HAP-1 (cell line): ENCODE measurements around the gene UPF3B.
"Not testable (repeated sequence)": the region's sequence is repeated elsewhere in the genome, so short reads cannot be mapped to it uniquely, and the experiment has no call there.

ENCODE experiments used
- DNase-seq, 2 experiments: peaks; one replicate each; pipeline ENCODE4 v3.0.0-alpha.2; 2016 to 2020; ENCODE audit warnings: low spot score in 2 of 2
- H3K27me3 ChIP-seq: fragments of 250-450 bp; sonication (Bioruptor Pico); 2 replicates; pipeline ENCODE4 v1.5.1; 2020; ENCODE audit warnings: low read depth, mild to moderate bottlenecking, moderate library complexity
- H3K36me3 ChIP-seq: fragments of 250-450 bp; sonication (Bioruptor Pico); replicated peaks from 2 replicates; pipeline ENCODE4 v1.5.1; 2020; ENCODE audit warnings: mild to moderate bottlenecking
- H3K4me1 ChIP-seq: fragments of 250-450 bp; sonication (Bioruptor Pico); 2 replicates; pipeline ENCODE4 v1.5.1; 2020; ENCODE audit warnings: mild to moderate bottlenecking
- H3K4me3 ChIP-seq: fragments of 250-450 bp; sonication (Bioruptor Pico); 2 replicates; pipeline ENCODE4 v1.5.1; 2020; ENCODE audit warnings: mild to moderate bottlenecking, moderate library complexity
- H3K9me3 ChIP-seq: fragments of 250-450 bp; sonication (Bioruptor Pico); 2 replicates; pipeline ENCODE4 v1.5.1; 2020; ENCODE audit warnings: mild to moderate bottlenecking, moderate library complexity
- in situ Hi-C: fragments of 300-500 bp; cut with MboI; formaldehyde crosslinking; loops from 3 replicates; pipeline ENCODE4 v1.14.3; 2020; ENCODE audit warnings: low sequenced_read_pairs, inconsistent platforms, mixed read lengths

Gene UPF3B

GRCh38 chrX:119852382-119853353 is at the start of gene UPF3B:
Gene UPF3B, minus strand, starts transcription at chrX:119852963. Its CDS starts 35 bp downstream, at chrX:119852928.
- no peaks in the 10 kb centered on the region for H3K9me3 ChIP-seq
- in situ Hi-C loops = no loop called here
- DNase-seq = peak; percentile 100

GRCh38 chrX:119900976-119901375 is 48.2 kb upstream of the UPF3B start:
- no peaks in the 10 kb centered on the region for H3K9me3 ChIP-seq
- no peaks in the 10 kb centered on the region for H3K27me3 ChIP-seq
- no peaks in the 10 kb centered on the region for H3K4me1 ChIP-seq
- in situ Hi-C loops = no loop called here
- no peak for DNase-seq
- H3K4me3 ChIP-seq = no peak overlapping the region
- H3K36me3 ChIP-seq = no peaks in the 10 kb centered on the region

More at GRCh38 chrX:119852382-119853353, at the start of gene UPF3B:
- Histone ChIP-seq H3K4me1 (0 out of 2 replicates have a peak, but pooled peaks cover 3% of the 10 kb centered on the region), H3K27me3 (no peaks in the 10 kb centered on the region), H3K4me3 (peak within 1 kb of the TSS; percentile 86), H3K36me3 (peaks cover 28% of the 10 kb centered on the region)

GRCh38 chrX:119899125-119899524 is 46.4 kb upstream of the UPF3B start:
- Histone ChIP-seq H3K4me3 (no peak overlapping the region), H3K9me3 (no peaks in the 10 kb centered on the region), H3K4me1 (peaks cover 5% of the 10 kb centered on the region), H3K27me3 (no peaks in the 10 kb centered on the region), H3K36me3 (no peaks in the 10 kb centered on the region)
- no peak for DNase-seq
- in situ Hi-C loops = no loop called here

- in situ Hi-C loops = no loop called here
- Histone ChIP-seq H3K27me3 (no peaks in the 10 kb centered on the region), H3K4me3 (no peak within 1 kb of the TSS), H3K4me1 (peaks cover 19% of the 10 kb centered on the region), H3K36me3 (no peaks in the 10 kb centered on the region), H3K9me3 (no peaks in the 10 kb centered on the region)
- peak; percentile 14 to 23 for DNase-seq
Measured at GRCh38 chrX:119895843-119896326, 43.1 kb upstream of the UPF3B start, which contains the start of gene AKAP14. Gene AKAP14, plus strand, starts transcription at chrX:119895893. Its CDS starts 7,331 bp downstream, at chrX:119903224.

- DNase-seq, H3K4me3 ChIP-seq, in situ Hi-C loops, H3K27me3 ChIP-seq, H3K9me3 ChIP-seq, H3K36me3 ChIP-seq: not testable (repeated sequence)
- peaks cover 22% of the 10 kb centered on the region for H3K4me1 ChIP-seq
Measured at GRCh38 chrX:119891961-119892692, 39.4 kb upstream of the UPF3B start.

- H3K36me3 ChIP-seq, DNase-seq, in situ Hi-C loops, H3K9me3 ChIP-seq, H3K27me3 ChIP-seq, H3K4me3 ChIP-seq: not testable (repeated sequence)
- H3K4me1 ChIP-seq = peaks cover 22% of the 10 kb centered on the region
Measured at GRCh38 chrX:119890626-119891025, 37.9 kb upstream of the UPF3B start.

- no peaks in the 10 kb centered on the region for H3K27me3 ChIP-seq
- peaks cover 10% of the 10 kb centered on the region for H3K4me1 ChIP-seq
- no peaks in the 10 kb centered on the region for H3K36me3 ChIP-seq
- H3K4me3 ChIP-seq = no peak overlapping the region
- no peaks in the 10 kb centered on the region for H3K9me3 ChIP-seq
- DNase-seq = peak; percentile 60 to 91
- in situ Hi-C loops = no loop called here
Measured at GRCh38 chrX:119887721-119888425, 35.1 kb upstream of the UPF3B start.

GRCh38 chrX:119885554-119886428 is 33.0 kb upstream of the UPF3B start:
- H3K4me3 ChIP-seq = no peak overlapping the region
- no peaks in the 10 kb centered on the region for H3K9me3 ChIP-seq
- H3K36me3 ChIP-seq = no peaks in the 10 kb centered on the region
- no peaks in the 10 kb centered on the region for H3K27me3 ChIP-seq
- peaks cover 3% of the 10 kb centered on the region; the same call in 1 of the 2 replicates for H3K4me1 ChIP-seq
- in situ Hi-C loops = no loop called here
- no peak for DNase-seq

- no peak overlapping the region for H3K4me3 ChIP-seq
- H3K36me3 ChIP-seq = peaks cover 22% of the 10 kb centered on the region
- peak; percentile 64 to 76 for DNase-seq
- no peaks in the 10 kb centered on the region for H3K27me3 ChIP-seq
- H3K9me3 ChIP-seq = no peaks in the 10 kb centered on the region
- in situ Hi-C loops = no loop called here
- no peaks in the 10 kb centered on the region for H3K4me1 ChIP-seq
Measured at GRCh38 chrX:119880552-119881437, 28.0 kb upstream of the UPF3B start.

GRCh38 chrX:119880076-119880475 is 27.3 kb upstream of the UPF3B start:
- H3K4me1 ChIP-seq = no peaks in the 10 kb centered on the region
- no peaks in the 10 kb centered on the region for H3K9me3 ChIP-seq
- H3K27me3 ChIP-seq = no peaks in the 10 kb centered on the region
- peaks cover 23% of the 10 kb centered on the region for H3K36me3 ChIP-seq
- no peak overlapping the region for H3K4me3 ChIP-seq
- in situ Hi-C loops = no loop called here
- no peak for DNase-seq

- Histone ChIP-seq H3K4me3 (no peak overlapping the region), H3K9me3 (no peaks in the 10 kb centered on the region), H3K27me3 (no peaks in the 10 kb centered on the region), H3K4me1 (no peaks in the 10 kb centered on the region), H3K36me3 (peaks cover 28% of the 10 kb centered on the region)
- in situ Hi-C loops = no loop called here
- no peak for DNase-seq
Measured at GRCh38 chrX:119878740-119879139, 26.0 kb upstream of the UPF3B start.
